HepG2 (cell line): ENCODE results near the gene HSP90AA1. TPM values are rescaled to one million over a fixed set of nuclear protein-coding genes. Genes with fewer than 3 reads are reported as not detected.
A peak's percentile ranks its signal among the peaks of the same experiment; 100 is the strongest.

ENCODE experiments used
- ATAC-seq: fragments of 200-7000 bp; cut with Tn5 transposase; 3 replicates; pipeline ENCODE4 v1.9.1; 2020; ENCODE audit warnings: mild to moderate bottlenecking, moderate library complexity
- Bru-seq: library from RNA; stranded (reverse); fragments of 400-500 nt; gene quantifications from one replicate; lab custom pipeline; 2021; lab: Mats Ljungman, UMichigan
- BruChase-seq, 2 experiments: library from RNA; stranded (reverse); fragments of 400-500 nt; gene quantifications; one replicate each; lab custom pipeline; 2021; lab: Mats Ljungman, UMichigan
- BruUV-seq: library from RNA; stranded (reverse); fragments of 400-500 nt; replicated peaks from 2 replicates; lab custom pipeline; 2021; lab: Mats Ljungman, UMichigan
- CTCF ChIA-PET: fragments of 300-600 bp; formaldehyde crosslinking; extraction: SDS; loops from one replicate; lab custom pipeline; 2021; ENCODE audit warnings: low total read pairs, inconsistent platforms, low intra/inter-chr PET ratio; lab: Yijun Ruan, JAX
- POLR2A ChIA-PET: fragments of 350-600 bp; sonication (Branson Sonifier 250); formaldehyde crosslinking; loops from one replicate; lab custom pipeline; 2020; ENCODE audit warnings: antibody characterized with exemption, inconsistent platforms; lab: Yijun Ruan, JAX
- DNase-seq: peaks from one replicate; pipeline ENCODE4 v3.0.0-alpha.2; 2015; ENCODE audit warnings: low spot score
- FAIRE-seq: peaks from 3 replicates; lab custom pipeline; 2011; peaks lifted over from hg19 to GRCh38; lab: Jason Lieb, UNC
- H2AFZ ChIP-seq: one replicate; pipeline ENCODE4 v1.6.1; 2011; ENCODE audit warnings: low read length, inconsistent platforms
- H3K27ac ChIP-seq: fragments of 300-600 bp; 3 replicates; pipeline ENCODE4 v1.8.0; 2011; ENCODE audit warnings: mixed run types, mild to moderate bottlenecking, mixed read lengths, low read length, inconsistent platforms; ENCODE audit not compliant: insufficient read depth; ENCODE audit errors: extremely low read length
- H3K27me3 ChIP-seq, 2 experiments: fragments of 200-600 bp in 1 of 2; 2 replicates in 1 of 2; 3 replicates in 1 of 2; pipeline versions ENCODE4 v1.6.0 to v1.8.0; 2011; ENCODE audit warnings: low read length in 2 of 2, mild to moderate bottlenecking in 2 of 2, moderate library complexity in 2 of 2, inconsistent platforms in 1 of 2; ENCODE audit not compliant: insufficient read depth in 2 of 2, control insufficient read depth in 1 of 2
- H3K36me3 ChIP-seq, 2 experiments: fragments of 200-600 bp in 1 of 2; replicated peaks in 1 of 2; 2 replicates in 1 of 2; 3 replicates in 1 of 2; pipeline versions ENCODE4 v1.5.1 to v1.8.0; 2011; ENCODE audit warnings: low read length in 2 of 2, inconsistent platforms in 1 of 2; ENCODE audit not compliant: insufficient read depth in 2 of 2, control insufficient read depth in 1 of 2
- H3K4me1 ChIP-seq: 2 replicates; pipeline ENCODE4 v1.5.1; 2012; ENCODE audit warnings: low read length, inconsistent platforms; ENCODE audit not compliant: insufficient read depth
- H3K4me2 ChIP-seq: 2 replicates; pipeline ENCODE4 v1.6.0; 2011; ENCODE audit warnings: low read depth, low read length, inconsistent platforms
- H3K4me3 ChIP-seq, 3 experiments: fragments of 200-600 bp in 1 of 3; sonication (generic), shearing (Covaris generic) in 1 of 3; replicated peaks in 1 of 3; 2 replicates each; pipeline ENCODE4 v1.5.1; 2011 to 2016; ENCODE audit warnings: low read length in 3 of 3, inconsistent platforms in 2 of 3, low read depth in 2 of 3, mild to moderate bottlenecking in 2 of 3, control low read depth in 1 of 3, mixed read lengths in 1 of 3; ENCODE audit not compliant: insufficient read depth in 1 of 3
- H3K79me2 ChIP-seq: one replicate; pipeline ENCODE4 v1.6.1; 2011; ENCODE audit warnings: low read length, inconsistent platforms; ENCODE audit not compliant: insufficient read depth
- H3K9ac ChIP-seq: 2 replicates; pipeline ENCODE4 v1.6.0; 2011; ENCODE audit warnings: mild to moderate bottlenecking, low read depth, low read length, inconsistent platforms; ENCODE audit not compliant: insufficient read depth
- H3K9me3 ChIP-seq: 2 replicates; pipeline ENCODE4 v1.5.1; 2012; ENCODE audit warnings: mild to moderate bottlenecking, low read length
- H4K20me1 ChIP-seq: 2 replicates; pipeline ENCODE4 v1.6.0; 2011; ENCODE audit warnings: inconsistent platforms, mild to moderate bottlenecking, low read length, moderate library complexity; ENCODE audit not compliant: insufficient read depth
- ATAD3A ChIP-seq: sonication (generic); formaldehyde crosslinking; IDR thresholded peaks from 2 replicates; pipeline ENCODE4 v1.4.0; 2020; ENCODE audit warnings: missing genetic modification reagents
- GATAD1 ChIP-seq: IDR thresholded peaks from 2 replicates; pipeline ENCODE4 v1.6.1; 2016; ENCODE audit warnings: missing genetic modification reagents, missing compliant biosample characterization
- PAF1 ChIP-seq: IDR thresholded peaks from 2 replicates; pipeline ENCODE4 v1.6.1; 2016; ENCODE audit warnings: missing genetic modification reagents, missing compliant biosample characterization
- SP2 ChIP-seq: sonication (generic); formaldehyde crosslinking; IDR thresholded peaks from 2 replicates; pipeline ENCODE4 v1.5.1; 2020; ENCODE audit warnings: mild to moderate bottlenecking, missing genetic modification reagents
- USF2 ChIP-seq, 2 experiments: sonication (generic) in 1 of 2; formaldehyde crosslinking in 1 of 2; IDR thresholded peaks; 2 replicates each; pipeline versions ENCODE4 v1.5.1 to v1.6.1; 2011 to 2020; ENCODE audit warnings: borderline replicate concordance in 1 of 2, low read depth in 1 of 2, low read length in 1 of 2, mild to moderate bottlenecking in 1 of 2, missing genetic modification reagents in 1 of 2, moderate library complexity in 1 of 2
- ZBTB44 ChIP-seq: sonication (generic); formaldehyde crosslinking; IDR thresholded peaks from 2 replicates; pipeline ENCODE4 v1.4.0; 2020; ENCODE audit warnings: missing genetic modification reagents
- ZNF557 ChIP-seq: sonication (generic); formaldehyde crosslinking; IDR thresholded peaks from 2 replicates; pipeline ENCODE4 v1.4.0; 2020; ENCODE audit warnings: missing genetic modification reagents
- WGBS: methylation state at CpG from one replicate; pipeline ENCODE4 v1.1.6; 2017; ENCODE audit warnings: low lambda C conversion rate; 5-methylcytosine and 5-hydroxymethylcytosine counted together
- in situ Hi-C: cut with HindIII; loops from 2 replicates; pipeline ENCODE4 v1.10.0; 2017; ENCODE audit warnings: low pct_unique_long_range_greater_than_20kb; ENCODE audit not compliant: extremely low pct_ligation_motif_present
- intact Hi-C: fragments of 100-400 bp; cut with micrococcal nuclease; formaldehyde crosslinking; loops from one replicate; pipeline ENCODE4 v1.10.0; 2022; ENCODE audit not compliant: unreplicated experiment
- long read RNA-seq, 2 experiments: library from RNA in 1 of 2; library from polyadenylated mRNA in 1 of 2; stranded (forward) in 1 of 2; unstranded in 1 of 2; transcript quantifications; one replicate each; pipeline ENCODE4 v2.0.0, GENCODE V29; 2019 to 2022
- polyA minus RNA-seq, 3 experiments: library from RNA; depleted of rRNA, polyadenylated mRNA; stranded (reverse); fragments of >200 nt; gene quantifications; 2 replicates each; pipeline ENCODE4 v1.2.3, GENCODE V29; 2011; ENCODE audit warnings: low replicate concordance in 1 of 3
- polyA plus RNA-seq, 8 experiments: library from polyadenylated mRNA; depleted of rRNA in 3 of 8; stranded (reverse) in 7 of 8; unstranded in 1 of 8; fragments of >200 nt; fragmentation: Illumina TruSeq in 4 of 8; extraction: Trizol in 4 of 8; gene quantifications; 2 replicates each; pipeline versions ENCODE4 v1.2.1 to v1.2.3, GENCODE V29; 2011 to 2016; ENCODE audit warnings: low read depth in 4 of 8, missing spikeins in 1 of 8, mixed read lengths in 1 of 8; ENCODE audit not compliant: insufficient read depth in 1 of 8
- total RNA-seq, 5 experiments: library from RNA; depleted of rRNA; stranded (reverse); fragments of >200 nt; fragmentation: Illumina TruSeq; extraction: Trizol; gene quantifications; 2 replicates each; pipeline ENCODE4 v1.2.3, GENCODE V29; 2016; ENCODE audit warnings: low read depth in 1 of 5

Gene HSP90AA1
- total RNA-seq (2016; rRNA removed; fragmentation: Illumina TruSeq; extraction: Trizol) = 636 and 1,509 TPM in 2 replicates
- total RNA-seq (2016; cell fraction: cytosol; rRNA removed; fragmentation: Illumina TruSeq; extraction: Trizol; ENCODE audit: low read depth) = 68.9 and 73.7 TPM in 2 replicates
- 651 and 1,441 TPM in 2 replicates for total RNA-seq (2016; cell fraction: insoluble cytoplasmic fraction; rRNA removed; fragmentation: Illumina TruSeq; extraction: Trizol)
- 133 and 157 TPM in 2 replicates for total RNA-seq (2016; cell fraction: membrane; rRNA removed; fragmentation: Illumina TruSeq; extraction: Trizol)
- total RNA-seq (2016; cell fraction: nucleus; rRNA removed; fragmentation: Illumina TruSeq; extraction: Trizol) = 507 and 548 TPM in 2 replicates
- polyA plus RNA-seq (2011; rRNA removed) = 205 and 262 TPM in 2 replicates
- 127 and 221 TPM in 2 replicates for polyA plus RNA-seq (2011; cell fraction: cytosol; rRNA removed)
- polyA plus RNA-seq (2011; cell fraction: nucleus; rRNA removed) = 46.7 and 79.9 TPM in 2 replicates
- 319 and 504 TPM in 2 replicates for polyA plus RNA-seq (2012)
- polyA plus RNA-seq (2016; cell fraction: cytosol; fragmentation: Illumina TruSeq; extraction: Trizol; ENCODE audit: low read depth) = 49.1 and 55.8 TPM in 2 replicates
- 1,691 and 1,814 TPM in 2 replicates for polyA plus RNA-seq (2016; cell fraction: insoluble cytoplasmic fraction; fragmentation: Illumina TruSeq; extraction: Trizol; ENCODE audit: low read depth)
- polyA plus RNA-seq (2016; cell fraction: membrane; fragmentation: Illumina TruSeq; extraction: Trizol; ENCODE audit: low read depth) = 108 and 125 TPM in 2 replicates
- polyA plus RNA-seq (2016; cell fraction: nucleus; fragmentation: Illumina TruSeq; extraction: Trizol; ENCODE audit: insufficient read depth, low read depth) = 669 and 675 TPM in 2 replicates
- polyA minus RNA-seq (2011; rRNA and poly(A)+ RNA removed; ENCODE audit: low replicate concordance) = 117 and 458 TPM in 2 replicates
- 494 and 532 TPM in 2 replicates for polyA minus RNA-seq (2011; cell fraction: cytosol; rRNA and poly(A)+ RNA removed)
- polyA minus RNA-seq (2011; cell fraction: nucleus; rRNA and poly(A)+ RNA removed) = 134 and 221 TPM in 2 replicates
- Bru-seq, nascent RNA = percentile 75 among the genes with signal in this experiment
- percentile 97 among the genes with signal in this experiment for BruChase-seq, experiment 1, labeled RNA remaining after a 6-hour chase
- percentile 93 among the genes with signal in this experiment for BruChase-seq, experiment 2, labeled RNA remaining after a 2-hour chase
- long read RNA-seq, experiment 1, transcript HSP90AA1-201 (11 exons, 3,379 nt) = major isoform, 88 of 596 reads
- long read RNA-seq, experiment 1, partial matches to known transcripts = 493 of 596 reads
- long read RNA-seq, experiment 1, other reads (novel, unspliced or antisense) = 12 of 596 reads
- long read RNA-seq, experiment 2, transcript HSP90AA1-201 (11 exons, 3,379 nt) = major isoform, 407 of 1,248 reads
- long read RNA-seq, experiment 2, partial matches to known transcripts = 730 of 1,248 reads
- long read RNA-seq, experiment 2, other reads (novel, unspliced or antisense) = 111 of 1,248 reads

GRCh38 chr14:102086972-102087761 is at the start of gene HSP90AA1:
Gene HSP90AA1, minus strand, starts transcription at chr14:102087044. Its CDS starts 666 bp downstream, at chr14:102086378.
- Histone ChIP-seq H3K4me1 (peaks cover 47% of the 10 kb centered on the region), H3K9me3 (no peaks in the 10 kb centered on the region), H3K36me3 (peaks cover 18 to 29% of the 10 kb centered on the region in 2 experiments), H3K4me3 (peak within 1 kb of the TSS; percentile 84 to 91 (median 90)), H3K79me2 (peaks cover 40% of the 10 kb centered on the region), H2AFZ (no peak within 1 kb of the TSS), H3K4me2 (peak within 1 kb of the TSS; percentile 94), H3K27me3 (no peaks in the 10 kb centered on the region; a peak in 1 of 5 replicates), H3K9ac (peak within 1 kb of the TSS; percentile 96), H3K27ac (peak within 1 kb of the TSS; percentile 94), H4K20me1 (peaks cover 27% of the 10 kb centered on the region)
- CTCF ChIA-PET = interaction anchor here (0.9 kb wide), 1 partner anchor 10 kb away, joined by 3 read pairs; no protein-coding TSS in a partner anchor
- in situ Hi-C loops (loop anchor here (25.0 kb wide), 1 partner anchor 375 kb away; no protein-coding TSS in a partner anchor), intact Hi-C loops (loop anchor here (2.0 kb wide), 1 partner anchor 124 kb away; no protein-coding TSS in a partner anchor)
- POLR2A ChIA-PET = interaction anchor here (0.7 to 1.4 kb wide), 2 partner anchors 9 to 34 kb away, joined by 3 to 4 read pairs; no protein-coding TSS in a partner anchor
- peak; percentile 86 for ATAC-seq
- no TSS peak for BruUV-seq
- DNase-seq = peak; percentile 83
- peak; percentile 39 for FAIRE-seq
- 0% methylated on average over 4 of the region's 106 CpGs for WGBS
- TF ChIP-seq ZNF557 (0 out of 2 replicates have a peak, but pooled peaks have one; percentile 83), ZBTB44 (CRISPR knock-in tag) (peak; percentile 63; the same call in 1 of the 2 replicates), SP2 (CRISPR knock-in tag) (no peak), GATAD1 (CRISPR knock-in tag) (peak; percentile 43), PAF1 (CRISPR knock-in tag) (no peak), USF2 (IDR thresholded peaks at IDR 0.05; ENCODE audit: low read depth, low read length) (no peak), USF2 (CRISPR knock-in tag; IDR thresholded peaks at IDR 0.05; ENCODE audit: borderline replicate concordance) (no peak), ATAD3A (CRISPR knock-in tag) (no peak)
